Activated naive CD4-positive, alpha-beta T cell treated with anti-CD3 and anti-CD28 coated beads, Interleukin-2, amount 10 ng/mL, durations not matched to agents 7 days and 5 days (primary cell): ENCODE measurements around the gene AP3S1.

Experiments
- CTCF ChIA-PET: fragments of 350-600 bp; sonication (Branson Sonifier 250); formaldehyde crosslinking; loops from one replicate; lab custom pipeline; 2021; ENCODE audit warnings: antibody characterized with exemption; lab: Charles Lee
- DNase-seq: peaks from one replicate; pipeline ENCODE4 v3.0.0-alpha.2; 2020
- H3K27ac Mint-ChIP-seq: one replicate; pipeline ENCODE4 v1.8.0; 2021; ENCODE audit warnings: mild to moderate bottlenecking, moderate library complexity, mixed read lengths
- H3K27me3 Mint-ChIP-seq: one replicate; pipeline ENCODE4 v1.8.0; 2021; ENCODE audit warnings: mild to moderate bottlenecking, mixed read lengths
- H3K36me3 Mint-ChIP-seq: one replicate; pipeline ENCODE4 v1.8.0; 2021; ENCODE audit warnings: mixed read lengths
- H3K4me1 Mint-ChIP-seq: one replicate; pipeline ENCODE4 v1.8.0; 2021; ENCODE audit warnings: mixed read lengths
- H3K4me3 Mint-ChIP-seq: one replicate; pipeline ENCODE4 v1.8.0; 2021; ENCODE audit warnings: mild to moderate bottlenecking, moderate library complexity, mixed read lengths
- H3K9me3 Mint-ChIP-seq: one replicate; pipeline ENCODE4 v1.8.0; 2021; ENCODE audit warnings: mixed read lengths

Gene AP3S1

GRCh38 chr5:115840873-115841272 is 862 bp upstream of the AP3S1 start:
- Mint-ChIP-seq H3K27ac (peak overlapping the region; percentile 99), H3K4me3 (peak overlapping the region; percentile 98), H3K9me3 (no peaks in the 10 kb centered on the region), H3K36me3 (peaks cover 27% of the 10 kb centered on the region), H3K27me3 (no peaks in the 10 kb centered on the region), H3K4me1 (peaks cover 58% of the 10 kb centered on the region)
- DNase-seq: no peak
- CTCF ChIA-PET: interaction anchor here (0.6 to 2.6 kb wide), 9 partner anchors 9 to 643 kb away, joined by 3 to 19 read pairs (median 3); no protein-coding TSS in a partner anchor

- peak overlapping the region; percentile 98 for H3K4me3 Mint-ChIP-seq
- peaks cover 58% of the 10 kb centered on the region for H3K4me1 Mint-ChIP-seq
- H3K36me3 Mint-ChIP-seq: peaks cover 17% of the 10 kb centered on the region
- H3K27me3 Mint-ChIP-seq: no peaks in the 10 kb centered on the region
- peak overlapping the region; percentile 95 for H3K27ac Mint-ChIP-seq
- no peak for DNase-seq
- H3K9me3 Mint-ChIP-seq: no peaks in the 10 kb centered on the region
- CTCF ChIA-PET: interaction anchor here (1.0 to 2.0 kb wide), 2 partner anchors 207 to 226 kb away, joined by 3 to 9 read pairs; no protein-coding TSS in a partner anchor
Measured at GRCh38 chr5:115842089-115842935, 577 bp downstream of the AP3S1 start.

- Mint-ChIP-seq H3K27ac (peak overlapping the region; percentile 95), H3K4me3 (peak overlapping the region; percentile 98), H3K36me3 (peaks cover 13% of the 10 kb centered on the region), H3K9me3 (no peaks in the 10 kb centered on the region), H3K27me3 (no peaks in the 10 kb centered on the region), H3K4me1 (peaks cover 54% of the 10 kb centered on the region)
- CTCF ChIA-PET: interaction anchor here (1.0 to 2.0 kb wide), 2 partner anchors 208 to 226 kb away, joined by 3 to 9 read pairs; no protein-coding TSS in a partner anchor
- DNase-seq: no peak
Measured at GRCh38 chr5:115842952-115843351, 1.2 kb downstream of the AP3S1 start.

- CTCF ChIA-PET: interaction anchor here (2.0 kb wide), 1 partner anchor 208 kb away, joined by 9 read pairs; no protein-coding TSS in a partner anchor
- Mint-ChIP-seq H3K4me3 (peak overlapping the region; percentile 98), H3K9me3 (no peaks in the 10 kb centered on the region), H3K36me3 (peaks cover 11% of the 10 kb centered on the region), H3K27ac (no peak overlapping the region), H3K27me3 (no peaks in the 10 kb centered on the region), H3K4me1 (peaks cover 48% of the 10 kb centered on the region)
- no peak for DNase-seq
Measured at GRCh38 chr5:115843444-115844130, 1.9 kb downstream of the AP3S1 start.

- DNase-seq: no peak
- H3K36me3 Mint-ChIP-seq: peaks cover 9% of the 10 kb centered on the region
- no peak overlapping the region for H3K27ac Mint-ChIP-seq
- CTCF ChIA-PET: interaction anchor here (0.9 to 2.0 kb wide), 3 partner anchors 209 to 535 kb away, joined by 3 to 9 read pairs (median 4); no protein-coding TSS in a partner anchor
- no peak overlapping the region for H3K4me3 Mint-ChIP-seq
- peaks cover 41% of the 10 kb centered on the region for H3K4me1 Mint-ChIP-seq
- no peaks in the 10 kb centered on the region for H3K9me3 Mint-ChIP-seq
- no peaks in the 10 kb centered on the region for H3K27me3 Mint-ChIP-seq
Measured at GRCh38 chr5:115844321-115844817, 2.6 kb downstream of the AP3S1 start.

- H3K4me1 Mint-ChIP-seq: peaks cover 27% of the 10 kb centered on the region
- H3K27ac Mint-ChIP-seq: no peak overlapping the region
- H3K9me3 Mint-ChIP-seq: no peaks in the 10 kb centered on the region
- no peak for DNase-seq
- no peak overlapping the region for H3K4me3 Mint-ChIP-seq
- H3K36me3 Mint-ChIP-seq: peaks cover 6% of the 10 kb centered on the region
- no peaks in the 10 kb centered on the region for H3K27me3 Mint-ChIP-seq
- CTCF ChIA-PET: no interaction called here
Measured at GRCh38 chr5:115847290-115847689, 5.6 kb downstream of the AP3S1 start.

GRCh38 chr5:115849258-115849798 is 7.6 kb downstream of the AP3S1 start:
- H3K27me3 Mint-ChIP-seq: no peaks in the 10 kb centered on the region
- no peak overlapping the region for H3K27ac Mint-ChIP-seq
- H3K4me1 Mint-ChIP-seq: peaks cover 9% of the 10 kb centered on the region
- no peak overlapping the region for H3K4me3 Mint-ChIP-seq
- H3K9me3 Mint-ChIP-seq: peaks cover 11% of the 10 kb centered on the region
- H3K36me3 Mint-ChIP-seq: peaks cover 12% of the 10 kb centered on the region
- CTCF ChIA-PET: no interaction called here
- no peak for DNase-seq

GRCh38 chr5:115850744-115851416 is 9.1 kb downstream of the AP3S1 start:
- no peak for DNase-seq
- no peak overlapping the region for H3K27ac Mint-ChIP-seq
- CTCF ChIA-PET: no interaction called here
- no peak overlapping the region for H3K4me3 Mint-ChIP-seq
- H3K36me3 Mint-ChIP-seq: peaks cover 10% of the 10 kb centered on the region
- no peaks in the 10 kb centered on the region for H3K4me1 Mint-ChIP-seq
- H3K27me3 Mint-ChIP-seq: no peaks in the 10 kb centered on the region
- H3K9me3 Mint-ChIP-seq: peaks cover 11% of the 10 kb centered on the region

- Mint-ChIP-seq H3K9me3 (peaks cover 11% of the 10 kb centered on the region), H3K27ac (no peak overlapping the region), H3K36me3 (peaks cover 13% of the 10 kb centered on the region), H3K27me3 (no peaks in the 10 kb centered on the region), H3K4me3 (no peak overlapping the region), H3K4me1 (peaks cover 3% of the 10 kb centered on the region)
- CTCF ChIA-PET: no interaction called here
- no peak for DNase-seq
Measured at GRCh38 chr5:115854139-115854538, 12.4 kb downstream of the AP3S1 start.

- Mint-ChIP-seq H3K27ac (no peak overlapping the region), H3K27me3 (no peaks in the 10 kb centered on the region), H3K4me1 (peaks cover 3% of the 10 kb centered on the region), H3K4me3 (no peak overlapping the region), H3K9me3 (peaks cover 11% of the 10 kb centered on the region), H3K36me3 (peaks cover 13% of the 10 kb centered on the region)
- CTCF ChIA-PET: interaction anchor here (0.6 kb wide), 1 partner anchor 15 kb away, joined by 3 read pairs; the partner anchor contains the start of gene ATG12
- DNase-seq: no peak
Measured at GRCh38 chr5:115855959-115856358, 14.2 kb downstream of the AP3S1 start.

GRCh38 chr5:115857057-115857479 is 15.3 kb downstream of the AP3S1 start:
- Mint-ChIP-seq H3K4me1 (peaks cover 3% of the 10 kb centered on the region), H3K36me3 (peaks cover 15% of the 10 kb centered on the region)

GRCh38 chr5:115857626-115858349 is 16.1 kb downstream of the AP3S1 start:
- no peaks in the 10 kb centered on the region for H3K27me3 Mint-ChIP-seq
- H3K4me3 Mint-ChIP-seq: no peak overlapping the region
- H3K4me1 Mint-ChIP-seq: peaks cover 3% of the 10 kb centered on the region
- DNase-seq: no peak
- CTCF ChIA-PET: no interaction called here
- H3K27ac Mint-ChIP-seq: no peak overlapping the region
- peaks cover 11% of the 10 kb centered on the region for H3K9me3 Mint-ChIP-seq
- peaks cover 15% of the 10 kb centered on the region for H3K36me3 Mint-ChIP-seq

More at GRCh38 chr5:115857057-115857479, 15.3 kb downstream of the AP3S1 start:
- no peak for DNase-seq
- Mint-ChIP-seq H3K9me3 (peaks cover 11% of the 10 kb centered on the region), H3K27ac (no peak overlapping the region), H3K27me3 (no peaks in the 10 kb centered on the region), H3K4me3 (no peak overlapping the region)
- CTCF ChIA-PET: no interaction called here

GRCh38 chr5:115858396-115858795 is 16.7 kb downstream of the AP3S1 start:
- peaks cover 8% of the 10 kb centered on the region for H3K9me3 Mint-ChIP-seq
- no peak overlapping the region for H3K27ac Mint-ChIP-seq
- peaks cover 3% of the 10 kb centered on the region for H3K4me1 Mint-ChIP-seq
- peaks cover 12% of the 10 kb centered on the region for H3K36me3 Mint-ChIP-seq
- CTCF ChIA-PET: no interaction called here
- H3K4me3 Mint-ChIP-seq: no peak overlapping the region
- H3K27me3 Mint-ChIP-seq: no peaks in the 10 kb centered on the region
- no peak for DNase-seq
